HG03571 (cell line): Measurements from ENCODE around the gene PHTF2.

Source experiments
- ATAC-seq: cut with Tn5 transposase; IDR thresholded peaks from one replicate; pipeline ENCODE4 v1.9.1; 2021; ENCODE audit not compliant: unreplicated experiment

PHTF2 gene

DNA sequence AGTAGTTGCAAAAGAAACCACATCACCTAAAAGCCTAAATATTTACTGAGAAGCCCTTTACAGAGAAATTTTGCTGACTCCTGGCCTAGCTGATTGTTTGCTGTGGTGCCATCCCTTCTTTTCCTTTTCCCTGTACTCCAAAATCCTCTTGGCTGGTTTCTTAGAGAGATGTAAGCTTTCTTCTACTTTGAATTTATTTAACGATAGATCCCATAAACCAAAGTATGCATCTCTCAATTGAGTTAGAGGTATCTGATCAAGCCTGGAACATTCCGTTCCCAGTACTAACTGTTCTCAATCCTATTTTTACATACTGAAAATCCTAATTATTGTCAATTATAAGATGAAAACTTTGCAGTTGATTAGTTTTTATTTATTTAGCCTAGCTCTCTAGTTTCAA is 6.6 kb upstream of the PHTF2 start:
- no peak for ATAC-seq

DNA sequence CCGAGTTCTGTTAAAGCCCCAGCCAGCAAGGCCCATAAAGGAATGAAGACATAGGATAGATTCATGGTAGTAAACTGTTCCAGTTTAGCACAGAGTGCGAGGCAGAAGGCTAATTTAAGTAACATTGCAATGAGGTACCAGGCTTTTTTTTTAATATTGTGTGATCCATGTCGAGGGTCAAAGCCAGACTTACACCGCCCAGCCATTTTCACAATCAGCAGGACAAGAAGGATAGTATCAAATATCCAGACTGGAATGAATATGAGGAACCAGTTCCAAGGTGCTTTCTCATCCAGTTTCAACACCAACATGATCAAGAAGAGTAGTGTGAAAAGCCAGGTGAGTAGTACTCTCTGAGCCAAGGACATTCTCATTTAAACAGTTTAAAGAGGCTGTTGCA is 4.6 kb upstream of the PHTF2 start:
- ATAC-seq: no peak

DNA sequence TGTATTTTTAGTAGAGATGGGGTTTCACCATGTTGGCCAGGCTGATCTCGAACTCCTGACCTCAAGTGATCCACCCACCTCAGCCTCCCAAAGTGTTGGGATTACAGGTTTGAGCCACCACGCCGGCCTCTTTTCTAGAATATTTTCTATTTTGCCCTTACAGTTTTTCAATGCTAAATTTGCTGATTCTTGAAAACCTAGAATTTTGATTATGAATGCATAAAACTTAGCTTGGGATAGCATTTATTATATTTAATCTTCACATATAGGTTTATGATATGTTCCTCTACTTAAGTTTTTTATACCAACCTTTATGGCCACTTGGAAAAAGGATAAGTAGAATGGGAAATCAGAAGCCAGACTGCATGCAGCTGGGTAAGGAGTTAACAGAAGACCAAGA is 2.5 kb upstream of the PHTF2 start:
- no peak for ATAC-seq

DNA sequence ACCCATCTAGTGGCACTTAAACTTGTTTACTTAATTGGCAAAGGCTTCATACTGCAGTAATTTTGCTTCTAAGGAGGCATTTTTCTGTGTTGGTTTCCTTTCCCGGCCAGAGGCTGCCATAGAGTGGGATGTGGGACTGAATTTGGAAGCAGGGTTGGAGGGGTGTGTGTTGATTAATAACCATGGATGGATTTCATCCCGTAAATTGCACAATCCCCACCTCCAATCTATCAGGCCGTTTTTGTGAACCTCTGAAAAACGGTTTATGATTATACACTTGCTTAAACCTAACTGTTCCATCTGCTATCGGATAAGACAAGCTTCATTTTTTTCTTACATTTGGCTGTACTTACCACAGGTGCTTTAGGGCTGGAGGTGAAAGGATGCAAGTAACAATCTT is 1.6 kb upstream of the PHTF2 start:
- ATAC-seq: no peak

DNA sequence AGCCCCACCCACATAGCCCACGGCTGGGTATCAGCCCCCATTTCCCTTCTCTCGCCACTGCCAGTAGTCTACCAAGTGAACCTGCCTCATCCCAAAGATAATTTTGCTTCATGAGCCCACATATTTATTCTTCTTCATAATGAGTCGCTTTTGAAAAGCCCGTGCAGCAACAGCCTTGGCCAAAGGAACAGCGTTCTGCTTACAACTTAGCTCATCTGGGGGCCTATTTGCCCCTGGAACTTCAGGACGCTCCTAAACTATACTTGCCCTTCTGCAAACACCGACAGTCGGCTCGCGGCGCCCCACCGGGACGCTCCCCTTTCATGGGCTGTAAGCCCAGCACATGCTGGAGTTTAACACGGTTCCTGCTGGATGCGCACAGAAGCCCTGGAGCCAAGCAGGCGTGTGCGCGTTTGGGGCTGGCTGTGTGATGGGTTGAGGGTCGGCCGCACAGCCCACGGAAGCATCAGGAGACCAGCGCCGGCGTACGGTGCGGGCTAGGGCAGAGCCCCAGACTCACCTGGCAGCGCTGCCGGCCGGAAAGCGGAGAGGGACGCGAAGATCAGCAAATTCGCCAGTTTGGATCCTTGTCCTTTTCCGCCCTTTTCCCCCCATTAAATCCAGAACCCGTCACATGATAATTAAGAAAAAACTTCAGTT is 709 bp upstream of the PHTF2 start:
- ATAC-seq: peak; percentile 27

DNA sequence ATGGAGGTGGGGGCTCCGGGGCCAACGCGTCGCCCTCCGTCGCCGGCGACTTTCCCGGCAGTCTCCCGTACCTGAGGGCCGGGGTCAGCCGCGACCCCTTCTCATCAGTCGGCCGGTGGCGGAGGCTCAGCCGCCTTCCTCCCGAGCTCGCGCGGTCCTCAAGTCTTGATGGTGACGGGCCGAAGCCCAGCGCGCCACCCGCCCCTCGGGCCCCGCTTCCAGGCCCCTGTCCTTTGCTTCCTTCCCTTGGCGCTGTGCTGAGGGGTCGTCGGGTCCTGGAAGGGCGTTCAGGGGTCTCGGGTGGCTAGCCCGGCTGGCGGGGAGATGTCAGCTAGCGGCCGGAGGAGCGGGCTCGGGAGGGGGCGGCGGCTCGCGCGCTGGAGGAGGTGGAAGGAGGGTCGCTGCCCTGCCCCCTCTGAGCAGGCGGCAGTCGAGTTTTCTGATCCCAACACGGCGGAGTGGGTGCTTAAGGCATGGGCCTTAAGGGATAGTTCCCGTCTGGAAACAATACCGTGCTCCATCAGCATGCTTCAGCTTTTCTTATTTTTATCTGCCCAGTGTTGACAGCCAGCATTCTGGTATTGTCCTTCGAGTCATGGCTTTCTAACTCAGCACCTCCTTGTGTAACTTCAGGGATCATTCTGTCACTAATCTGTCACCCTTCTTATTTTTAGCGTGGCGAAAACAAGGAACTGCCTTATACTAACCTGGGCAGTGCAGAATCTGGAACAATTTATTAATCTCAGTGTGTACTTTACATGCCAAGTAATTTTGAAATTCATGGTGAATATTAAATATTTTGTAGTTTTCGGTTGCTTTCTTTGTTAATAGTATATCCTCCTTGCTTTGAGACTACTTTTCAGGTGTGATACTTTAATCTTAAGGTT is 748 bp downstream of the PHTF2 start:
- ATAC-seq: peak; percentile 0

DNA sequence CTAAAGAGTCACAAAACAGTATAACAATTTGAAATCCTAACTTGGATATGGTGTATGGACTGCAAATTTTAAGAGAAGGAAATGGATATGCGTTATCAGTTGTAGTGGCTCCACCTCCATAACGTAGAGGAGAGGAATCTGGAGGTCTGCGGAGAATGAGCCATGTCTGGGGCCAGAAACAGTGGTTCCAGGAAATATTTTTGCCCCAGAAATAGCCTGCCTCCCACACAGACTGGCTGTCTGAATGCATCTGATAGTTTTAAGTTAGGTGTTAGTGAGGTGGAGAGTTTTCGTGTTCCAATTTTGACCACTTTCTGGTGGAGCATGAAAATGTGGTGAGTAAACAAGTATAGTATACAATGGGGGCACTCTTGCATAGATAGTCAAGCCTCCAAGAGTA is 1.6 kb downstream of the PHTF2 start:
- ATAC-seq: no peak

DNA sequence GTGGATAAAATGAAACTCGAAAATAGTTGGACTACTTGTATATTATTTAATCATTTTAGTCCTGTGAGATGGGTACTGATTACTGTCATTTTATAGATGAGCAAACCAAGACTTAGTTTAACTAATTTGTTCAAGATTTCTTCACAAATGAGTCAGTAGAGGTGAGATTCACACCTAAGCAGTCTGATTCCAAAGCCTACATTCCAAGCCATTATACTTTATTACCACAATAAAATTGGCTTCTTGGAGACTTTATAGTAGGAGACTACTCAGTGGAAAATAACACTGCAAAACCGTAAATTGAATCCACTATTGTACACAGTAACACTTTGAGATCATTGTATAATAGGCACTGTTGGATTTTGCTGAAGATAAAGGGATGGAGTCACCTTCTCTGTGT is 2.2 kb downstream of the PHTF2 start:
- no peak for ATAC-seq

DNA sequence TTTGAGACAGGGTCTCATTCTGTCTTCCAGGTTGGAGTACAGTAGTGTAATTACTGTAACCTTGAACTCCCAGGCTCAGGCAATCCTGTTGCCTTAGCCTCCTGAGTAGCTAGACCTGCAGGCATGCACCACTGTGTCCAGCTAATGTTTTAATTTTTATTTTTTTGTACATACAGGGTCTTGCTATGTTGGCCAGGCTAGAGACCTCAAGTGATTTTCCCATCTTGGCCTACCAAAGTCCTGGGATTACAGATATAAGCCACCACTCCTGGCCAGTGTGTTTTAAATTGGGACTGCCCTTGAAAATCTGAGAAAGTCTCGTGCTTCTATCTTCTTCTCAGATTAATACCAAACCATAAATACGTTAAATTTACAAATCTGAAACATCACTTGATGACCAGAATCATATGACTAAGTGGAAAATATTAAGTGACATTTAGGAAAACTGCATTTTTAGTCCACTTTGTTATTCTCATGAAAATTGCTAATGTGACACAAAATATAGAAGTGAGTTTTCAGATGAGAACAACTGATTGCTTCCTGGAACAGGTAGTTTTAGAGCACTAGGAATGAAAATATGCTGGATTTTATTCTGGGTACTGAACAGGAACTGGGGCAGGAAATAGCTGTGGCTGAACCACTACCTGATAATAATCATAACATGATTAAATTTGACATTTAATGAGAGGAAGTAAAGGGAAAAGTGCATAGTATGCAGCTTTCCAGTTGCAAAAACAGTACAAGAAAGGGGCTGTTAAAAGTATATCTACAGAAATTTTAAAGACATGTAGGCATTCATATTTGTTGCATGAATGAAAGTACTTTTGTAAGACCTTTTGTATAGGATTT is 4.2 kb downstream of the PHTF2 start:
- ATAC-seq: no peak

DNA sequence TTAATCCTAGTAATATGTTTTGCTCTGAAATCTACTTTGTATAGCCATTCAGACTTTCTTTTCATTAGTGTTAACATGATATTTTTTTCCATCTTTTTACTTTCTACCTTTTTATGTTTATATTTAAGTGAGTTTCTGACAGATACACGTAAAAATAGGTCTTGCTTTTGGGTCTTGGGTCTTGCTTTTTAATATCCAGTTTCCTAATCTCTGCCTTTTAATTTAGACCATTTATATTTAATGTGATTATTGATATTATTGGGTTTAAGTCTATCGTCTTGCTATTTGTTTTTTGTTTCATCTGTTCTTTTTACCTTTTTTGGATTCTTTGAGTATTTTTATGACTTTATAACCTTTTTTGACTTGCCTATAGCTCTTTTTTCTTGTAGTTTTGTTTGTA is 7.9 kb downstream of the PHTF2 start:
- no peak for ATAC-seq

DNA sequence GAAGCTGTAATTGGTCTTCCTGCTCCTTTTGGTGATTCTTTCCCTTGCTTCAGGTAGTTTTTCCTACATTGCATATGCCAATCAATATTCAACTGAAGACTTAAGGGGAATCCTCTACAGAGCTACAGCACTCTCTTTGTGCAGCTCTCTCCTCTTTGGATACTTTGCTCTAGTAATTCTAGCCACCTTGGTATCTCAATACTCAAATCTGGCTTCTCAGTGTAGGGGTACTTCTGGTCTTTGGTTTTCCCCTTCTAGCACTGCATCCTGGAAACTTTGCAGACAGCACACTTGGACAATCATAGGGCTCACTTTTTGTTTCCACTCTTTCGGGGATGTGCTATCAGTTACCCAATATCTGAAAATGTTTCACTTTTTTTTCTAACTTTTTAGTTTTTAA is 9.9 kb downstream of the PHTF2 start:
- no peak for ATAC-seq

DNA sequence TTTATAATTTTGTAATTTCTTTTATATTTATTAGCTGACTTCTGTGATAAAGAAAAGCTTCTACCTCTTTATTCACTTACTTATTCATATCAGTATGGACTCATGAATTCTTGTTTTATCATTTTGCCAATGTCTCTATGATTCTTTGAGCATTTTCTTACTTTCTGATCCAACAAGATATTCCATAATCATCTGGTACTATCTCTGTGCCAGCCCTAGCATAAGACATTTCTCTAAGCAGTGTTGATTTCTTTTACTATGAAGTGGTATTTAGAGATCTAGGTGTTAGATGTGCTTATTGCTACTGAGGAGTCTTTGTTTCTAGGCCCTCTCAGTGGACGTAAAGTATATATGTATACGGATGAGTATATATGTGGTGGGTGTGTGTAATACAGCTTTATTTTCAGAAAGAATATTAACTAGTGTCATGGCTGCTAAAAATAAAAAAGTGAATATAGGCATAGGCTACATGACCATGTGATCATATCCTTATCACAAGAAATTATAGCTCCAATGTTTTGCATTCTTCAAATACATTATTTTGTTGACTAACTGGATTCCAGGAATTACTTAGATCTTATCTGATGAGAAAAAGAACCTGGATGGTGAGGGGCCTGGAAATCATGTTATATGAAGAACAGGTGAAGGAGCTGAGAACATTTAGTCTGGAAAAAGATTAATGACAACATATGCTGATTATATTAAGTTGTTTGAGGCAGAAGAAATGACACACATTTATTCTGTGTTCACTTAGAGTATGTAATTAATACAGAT is 13.1 kb downstream of the PHTF2 start:
- no peak for ATAC-seq

DNA sequence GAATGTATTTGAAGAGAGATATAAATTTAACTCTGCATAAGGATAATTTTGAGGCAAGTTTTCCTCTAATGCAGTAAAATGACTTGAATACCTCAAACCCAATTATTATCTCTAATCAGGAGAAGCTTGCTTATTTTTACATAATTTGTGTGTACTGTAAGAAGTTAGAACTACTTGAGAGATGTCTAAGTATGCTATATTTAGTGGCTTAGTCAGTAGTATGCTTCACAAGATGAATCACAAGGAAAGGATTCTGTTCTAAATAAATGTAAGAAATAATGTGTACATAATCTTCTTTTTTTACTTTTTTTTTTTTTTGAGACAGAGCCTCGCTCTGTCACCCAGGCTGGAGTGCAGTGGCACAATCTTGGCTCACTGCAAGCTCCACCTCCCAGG is 13.7 kb downstream of the PHTF2 start:
- no peak for ATAC-seq

DNA sequence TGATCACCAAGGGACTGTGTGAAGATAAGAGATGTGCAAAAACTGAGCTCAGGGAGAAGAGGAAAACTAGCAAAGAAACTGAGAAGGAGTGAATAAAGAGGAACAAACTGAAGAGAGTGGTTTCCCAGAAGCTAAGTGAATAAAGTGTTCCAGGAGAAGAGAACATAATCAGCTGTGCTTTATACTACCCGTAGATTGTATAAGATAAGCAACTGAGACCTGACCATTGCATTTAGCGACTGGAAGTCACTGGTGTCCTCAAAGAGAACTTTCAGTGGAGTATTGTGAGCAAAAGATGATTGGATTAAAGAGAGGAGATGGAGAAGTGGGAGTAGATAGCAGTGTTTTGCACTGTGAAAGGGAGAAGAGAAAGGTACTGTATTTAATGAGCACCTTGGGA is 14.6 kb downstream of the PHTF2 start:
- ATAC-seq: no peak

DNA sequence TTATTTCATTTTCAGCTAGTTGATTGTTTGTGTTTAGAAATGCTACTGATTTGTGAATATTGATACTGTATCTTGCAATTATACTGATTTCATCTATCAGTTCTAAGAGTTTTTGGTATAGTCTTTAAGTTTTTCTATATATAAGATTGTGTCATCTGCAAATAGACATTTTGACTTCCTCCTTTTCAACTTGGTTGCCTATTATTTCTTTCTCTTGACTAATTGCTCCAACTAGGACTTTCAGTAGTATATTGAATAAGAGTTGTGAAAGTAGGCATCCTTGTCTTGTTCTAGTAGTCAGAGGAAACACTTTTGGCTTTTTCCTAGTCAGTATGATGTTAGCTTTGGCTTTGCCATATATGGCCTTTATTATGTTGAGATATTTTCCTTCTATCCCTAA is 20.4 kb downstream of the PHTF2 start:
- no peak for ATAC-seq

DNA sequence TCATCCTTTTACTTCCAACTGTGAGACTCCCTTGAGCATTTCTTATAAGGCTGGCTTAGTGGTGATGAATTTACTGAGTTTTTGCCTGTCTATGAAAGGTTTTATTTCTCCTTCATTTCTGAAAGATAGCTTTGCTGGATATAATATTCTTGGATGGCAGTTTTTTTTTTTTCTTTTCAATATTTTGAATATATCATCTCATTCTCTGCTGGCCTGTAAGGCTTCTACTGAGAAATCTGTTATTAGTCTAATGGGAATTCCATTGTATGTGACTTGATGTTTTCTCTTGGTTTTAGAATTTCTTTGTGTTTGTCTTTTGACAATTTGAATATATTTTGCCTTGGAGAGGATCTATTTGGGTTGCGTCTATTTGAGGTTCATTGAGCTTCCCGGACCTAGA is 22.4 kb downstream of the PHTF2 start:
- no peak for ATAC-seq

DNA sequence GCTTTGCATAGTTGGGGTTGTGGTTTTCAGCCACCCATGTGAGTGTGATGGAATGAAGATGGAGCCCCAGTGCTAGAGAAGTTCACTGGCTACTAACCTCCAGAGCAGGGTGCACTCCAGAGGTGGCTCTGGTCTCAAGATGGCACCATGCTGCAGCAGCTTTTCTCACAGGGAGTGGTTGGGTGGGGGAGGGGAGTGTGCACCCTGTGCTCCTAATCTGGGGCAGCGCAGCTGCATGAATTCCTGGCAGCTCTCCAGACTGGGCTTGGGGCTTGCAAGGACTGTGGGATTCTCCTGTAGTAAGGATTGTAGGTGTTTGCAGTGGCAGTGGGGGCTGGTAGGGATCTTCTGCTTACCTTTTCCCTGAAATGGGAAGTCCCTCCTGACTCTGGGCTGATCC is 23.7 kb downstream of the PHTF2 start:
- no peak for ATAC-seq

DNA sequence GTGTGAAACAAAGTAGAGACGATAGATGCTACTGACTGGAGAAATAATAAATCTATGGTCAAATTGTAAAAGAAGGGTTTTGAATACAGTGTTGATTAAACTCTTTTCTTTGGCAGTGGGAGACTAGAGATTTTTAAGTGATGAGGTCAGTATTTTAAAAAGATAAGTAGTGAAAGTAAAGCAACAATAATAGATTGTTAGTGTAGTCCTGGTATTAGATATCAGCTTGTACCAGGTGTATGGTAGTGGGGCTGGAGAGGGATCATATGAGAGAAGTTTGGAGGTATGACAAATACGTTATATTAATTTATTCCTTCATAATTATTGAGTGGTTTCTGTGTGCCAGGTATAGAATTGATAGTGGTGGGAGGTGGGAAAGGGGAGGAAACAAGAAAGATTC is 25.2 kb downstream of the PHTF2 start:
- peak; percentile 42 for ATAC-seq

DNA sequence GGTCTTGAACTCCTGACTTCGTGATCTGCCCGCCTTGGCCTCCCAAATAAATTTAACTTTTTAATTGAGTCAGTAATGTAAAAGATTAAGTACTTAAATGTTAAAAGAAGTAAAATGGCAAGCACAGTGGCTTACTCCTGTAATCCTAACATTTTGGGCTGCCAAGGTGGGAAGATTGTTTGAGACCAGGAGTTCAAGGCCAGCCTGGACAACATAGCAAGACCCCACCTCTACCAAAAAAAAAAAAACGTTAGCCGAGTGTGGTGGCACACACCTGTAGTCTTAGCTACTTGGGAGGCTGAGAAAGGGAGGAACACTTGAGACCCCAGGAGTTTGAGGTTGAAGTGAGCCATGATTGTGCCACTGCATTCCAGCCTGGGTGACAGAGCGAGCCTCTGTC is 26.1 kb downstream of the PHTF2 start:
- ATAC-seq: no peak

DNA sequence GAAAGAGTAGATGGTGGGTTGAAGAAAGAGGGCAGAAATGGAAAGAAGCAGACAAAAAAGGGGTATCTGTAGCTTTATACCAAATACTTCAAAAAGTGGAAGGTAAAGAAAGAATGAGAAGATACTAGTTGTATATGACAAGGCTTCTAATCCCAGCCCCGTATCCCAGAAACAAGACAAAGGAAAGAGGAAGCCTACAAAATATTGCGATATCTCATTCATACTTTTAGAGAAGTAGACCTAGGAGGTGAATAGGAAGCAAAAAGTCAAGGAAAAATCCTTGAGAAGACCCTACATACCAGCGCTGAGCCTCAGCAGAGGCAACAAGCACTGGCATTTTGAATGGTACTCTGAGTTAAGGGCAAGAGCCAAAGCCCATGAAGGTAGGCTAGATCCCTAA is 26.6 kb downstream of the PHTF2 start:
- no peak for ATAC-seq

DNA sequence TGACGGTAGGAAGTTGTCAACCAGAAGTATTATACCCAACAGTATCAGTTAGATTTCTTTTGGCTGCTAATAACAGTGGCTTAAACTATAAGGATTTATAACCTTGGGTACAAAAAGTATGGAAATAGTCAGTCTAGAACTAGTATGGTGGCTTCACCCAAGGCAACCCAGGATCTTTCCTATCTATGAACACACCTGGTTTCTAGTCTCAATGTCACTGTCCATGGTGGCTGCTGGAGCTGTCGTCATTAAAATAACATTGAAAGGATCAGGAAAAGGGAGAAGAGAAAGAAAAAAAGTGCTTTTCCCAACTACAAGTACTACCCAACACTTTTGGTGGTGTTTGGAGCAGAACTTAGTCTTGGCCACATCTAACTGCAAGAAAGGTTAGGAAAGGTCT is 27.7 kb downstream of the PHTF2 start:
- no peak for ATAC-seq
